Effector CD4-positive, alpha-beta T cell (primary cell): ENCODE data around the gene SPIRE2.

Source experiments
- DNase-seq: peaks from one replicate; pipeline ENCODE4 v3.0.0-alpha.2; 2020

Gene SPIRE2

GRCh38 chr16:89917773-89918452, 89.6 kb downstream of the SPIRE2 start:
- peak; percentile 50 for DNase-seq

GRCh38 chr16:89918453-89919347, 90.4 kb downstream of the SPIRE2 start, which contains the start of gene MC1R:
TSS of gene MC1R (plus strand) at chr16:89918862. CDS start at chr16:89919259, 397 bp downstream.
- DNase-seq = no peak

- DNase-seq = no peak
Observed at GRCh38 chr16:89919535-89920406, 91.5 kb downstream of the SPIRE2 start.

- no peak for DNase-seq
Observed at GRCh38 chr16:89920723-89921122, 92.4 kb downstream of the SPIRE2 start.
